Lower leg skin (tissue), 3 donors: ENCODE data around the gene LAMA4.

Experiments used
- POLR2A ChIP-seq, 2 donors: fragments of 450-650 bp; IDR thresholded peaks; one replicate each; pipeline ENCODE4 v1.6.1; 2016 to 2017; ENCODE audit warnings: antibody characterized with exemption in 2 of 2, mild to moderate bottlenecking in 1 of 2, moderate library complexity in 1 of 2
- TF ChIP-seq, protein P1 (sequence below), 3 donors: fragments of 450-650 bp; IDR thresholded peaks; one replicate each; pipeline ENCODE4 v1.5.1; 2016; ENCODE audit warnings: antibody characterized with exemption in 3 of 3, mild to moderate bottlenecking in 3 of 3, moderate library complexity in 2 of 3

DNA sequence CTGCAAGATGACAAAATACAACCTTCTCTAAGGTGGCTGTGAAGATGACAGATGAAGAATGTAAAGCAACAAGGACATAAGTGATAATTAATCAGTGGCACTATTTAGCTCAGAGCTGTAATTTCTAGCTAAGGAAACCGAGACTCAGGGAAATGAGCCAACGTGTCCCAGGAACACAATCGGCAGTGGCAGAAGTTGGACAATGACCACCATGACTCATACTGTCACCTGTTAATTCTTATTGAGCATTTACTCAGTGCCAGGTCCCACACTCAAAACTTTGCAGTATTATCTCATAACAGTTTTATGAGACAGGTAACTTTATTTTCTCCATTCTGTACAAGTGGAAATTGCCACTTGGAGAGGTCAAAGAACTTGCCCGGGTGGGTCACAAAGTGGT lies 55.8 kb downstream of the LAMA4 start:
- TF ChIP-seq, protein P1, sequence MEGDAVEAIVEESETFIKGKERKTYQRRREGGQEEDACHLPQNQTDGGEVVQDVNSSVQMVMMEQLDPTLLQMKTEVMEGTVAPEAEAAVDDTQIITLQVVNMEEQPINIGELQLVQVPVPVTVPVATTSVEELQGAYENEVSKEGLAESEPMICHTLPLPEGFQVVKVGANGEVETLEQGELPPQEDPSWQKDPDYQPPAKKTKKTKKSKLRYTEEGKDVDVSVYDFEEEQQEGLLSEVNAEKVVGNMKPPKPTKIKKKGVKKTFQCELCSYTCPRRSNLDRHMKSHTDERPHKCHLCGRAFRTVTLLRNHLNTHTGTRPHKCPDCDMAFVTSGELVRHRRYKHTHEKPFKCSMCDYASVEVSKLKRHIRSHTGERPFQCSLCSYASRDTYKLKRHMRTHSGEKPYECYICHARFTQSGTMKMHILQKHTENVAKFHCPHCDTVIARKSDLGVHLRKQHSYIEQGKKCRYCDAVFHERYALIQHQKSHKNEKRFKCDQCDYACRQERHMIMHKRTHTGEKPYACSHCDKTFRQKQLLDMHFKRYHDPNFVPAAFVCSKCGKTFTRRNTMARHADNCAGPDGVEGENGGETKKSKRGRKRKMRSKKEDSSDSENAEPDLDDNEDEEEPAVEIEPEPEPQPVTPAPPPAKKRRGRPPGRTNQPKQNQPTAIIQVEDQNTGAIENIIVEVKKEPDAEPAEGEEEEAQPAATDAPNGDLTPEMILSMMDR (IDR thresholded peaks at IDR 0.05) = no peak
- TF ChIP-seq POLR2A (IDR thresholded peaks at IDR 0.05) = no peak
